Measurements from ENCODE around the gene C15orf61. TPM values are rescaled to one million over a fixed set of nuclear protein-coding genes. Genes with fewer than 3 reads are reported as not detected.

The C15orf61 gene
- total RNA-seq, 1 donor from 2014 or later: 2.9 TPM

DNA sequence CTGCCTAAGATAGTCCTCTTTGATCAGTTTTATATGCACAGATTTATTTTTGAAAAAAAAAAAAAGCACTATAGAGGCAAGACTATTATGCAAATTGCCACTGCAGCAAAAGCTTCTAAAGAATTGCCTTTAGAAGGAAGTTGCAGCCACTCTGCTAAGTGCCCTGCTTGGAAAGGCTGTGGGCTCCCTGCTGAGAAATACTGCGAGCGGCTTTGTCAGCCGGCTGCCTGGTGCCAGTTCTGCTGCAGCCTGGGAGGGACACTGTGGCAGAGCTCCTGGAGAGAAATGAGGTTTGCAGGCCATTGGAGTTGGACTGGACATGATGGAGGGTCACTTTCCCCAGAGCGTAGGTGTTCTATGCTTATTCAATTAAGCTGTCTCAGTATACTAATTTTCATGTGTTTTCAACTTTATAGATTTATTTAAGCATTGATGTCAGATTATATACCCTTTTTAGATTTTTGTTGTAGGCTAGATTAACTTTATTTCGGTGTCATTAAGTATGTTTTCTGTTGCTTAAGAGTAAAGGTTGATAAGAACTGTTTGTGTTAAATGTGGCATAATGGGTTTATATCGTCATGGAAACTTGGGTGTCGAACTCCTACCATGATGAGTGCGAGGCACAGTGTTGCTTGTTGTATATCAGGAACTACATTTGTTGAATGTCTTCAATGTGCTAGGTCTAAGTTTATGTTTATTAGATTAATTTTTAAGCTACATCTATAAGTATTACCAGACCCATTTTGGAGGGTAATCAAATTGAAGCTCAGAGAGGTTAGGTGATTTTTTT is 28.1 kb downstream of the C15orf61 start:
- no peaks in the 10 kb centered on the region for H3K27me3 ChIP-seq (ENCODE audit: control insufficient read depth, insufficient read depth, low read length)
- no peak for DNase-seq (ENCODE audit: low read depth)
- H3K36me3 ChIP-seq (ENCODE audit: control insufficient read depth, insufficient read depth, low read length): no peaks in the 10 kb centered on the region
- no peak overlapping the region for H3K4me3 ChIP-seq (ENCODE audit: low read depth, low read length)
- TF ChIP-seq, protein P1, sequence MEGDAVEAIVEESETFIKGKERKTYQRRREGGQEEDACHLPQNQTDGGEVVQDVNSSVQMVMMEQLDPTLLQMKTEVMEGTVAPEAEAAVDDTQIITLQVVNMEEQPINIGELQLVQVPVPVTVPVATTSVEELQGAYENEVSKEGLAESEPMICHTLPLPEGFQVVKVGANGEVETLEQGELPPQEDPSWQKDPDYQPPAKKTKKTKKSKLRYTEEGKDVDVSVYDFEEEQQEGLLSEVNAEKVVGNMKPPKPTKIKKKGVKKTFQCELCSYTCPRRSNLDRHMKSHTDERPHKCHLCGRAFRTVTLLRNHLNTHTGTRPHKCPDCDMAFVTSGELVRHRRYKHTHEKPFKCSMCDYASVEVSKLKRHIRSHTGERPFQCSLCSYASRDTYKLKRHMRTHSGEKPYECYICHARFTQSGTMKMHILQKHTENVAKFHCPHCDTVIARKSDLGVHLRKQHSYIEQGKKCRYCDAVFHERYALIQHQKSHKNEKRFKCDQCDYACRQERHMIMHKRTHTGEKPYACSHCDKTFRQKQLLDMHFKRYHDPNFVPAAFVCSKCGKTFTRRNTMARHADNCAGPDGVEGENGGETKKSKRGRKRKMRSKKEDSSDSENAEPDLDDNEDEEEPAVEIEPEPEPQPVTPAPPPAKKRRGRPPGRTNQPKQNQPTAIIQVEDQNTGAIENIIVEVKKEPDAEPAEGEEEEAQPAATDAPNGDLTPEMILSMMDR (IDR thresholded peaks at IDR 0.05; ENCODE audit: insufficient read depth, low read length, poor library complexity, severe bottlenecking): no peak

DNA sequence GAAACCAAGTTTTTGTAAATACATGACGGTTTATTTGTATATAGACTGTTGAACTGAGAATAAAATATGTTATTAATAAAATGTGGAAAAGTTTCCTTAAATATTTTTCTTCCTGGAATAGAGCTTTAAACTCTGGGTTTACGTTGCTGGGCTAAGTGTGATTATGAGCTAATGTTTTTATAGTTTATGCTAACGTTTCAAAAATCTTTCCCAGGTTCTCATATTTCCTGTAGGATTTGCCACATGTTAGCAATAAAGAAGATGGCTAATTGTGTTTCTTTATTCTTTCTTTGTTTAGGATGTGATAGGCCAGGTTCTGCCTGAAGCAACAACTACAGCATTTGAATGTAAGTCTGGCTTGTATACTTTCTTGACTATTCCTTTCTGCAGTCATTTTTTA is 28.8 kb downstream of the C15orf61 start:
- Histone ChIP-seq H3K36me3 (ENCODE audit: control insufficient read depth, insufficient read depth, low read length) (no peaks in the 10 kb centered on the region), H3K4me3 (ENCODE audit: low read depth, low read length) (no peak overlapping the region), H3K27me3 (ENCODE audit: control insufficient read depth, insufficient read depth, low read length) (no peaks in the 10 kb centered on the region)
- TF ChIP-seq, protein P1 (IDR thresholded peaks at IDR 0.05; ENCODE audit: insufficient read depth, low read length, poor library complexity, severe bottlenecking): no peak
- no peak for DNase-seq (ENCODE audit: low read depth)

DNA sequence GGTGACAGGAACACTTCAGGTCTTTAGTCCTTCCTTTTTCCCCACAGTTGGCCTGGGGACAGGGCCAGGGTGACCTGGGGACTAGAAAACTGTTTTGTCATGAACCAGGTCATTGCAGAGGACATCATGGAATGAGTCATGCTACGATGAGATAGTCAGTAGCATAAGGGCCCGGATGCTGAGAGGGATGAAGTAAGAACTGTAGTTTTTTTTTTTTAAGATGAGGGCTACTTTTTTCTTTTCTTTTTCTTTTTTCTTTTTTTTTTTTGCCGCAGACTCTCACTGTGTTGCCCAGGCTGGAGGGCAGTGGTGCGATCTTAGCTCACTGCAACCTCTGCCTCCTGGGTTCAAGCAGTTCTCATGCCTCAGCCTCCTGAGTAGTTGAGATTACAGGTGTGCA is 29.6 kb downstream of the C15orf61 start:
- Histone ChIP-seq H3K4me3 (ENCODE audit: low read depth, low read length) (no peak overlapping the region), H3K36me3 (ENCODE audit: control insufficient read depth, insufficient read depth, low read length) (no peaks in the 10 kb centered on the region), H3K27me3 (ENCODE audit: control insufficient read depth, insufficient read depth, low read length) (no peaks in the 10 kb centered on the region)
- TF ChIP-seq, protein P1 (IDR thresholded peaks at IDR 0.05; ENCODE audit: insufficient read depth, low read length, poor library complexity, severe bottlenecking): no peak
- DNase-seq (ENCODE audit: low read depth): no peak

DNA sequence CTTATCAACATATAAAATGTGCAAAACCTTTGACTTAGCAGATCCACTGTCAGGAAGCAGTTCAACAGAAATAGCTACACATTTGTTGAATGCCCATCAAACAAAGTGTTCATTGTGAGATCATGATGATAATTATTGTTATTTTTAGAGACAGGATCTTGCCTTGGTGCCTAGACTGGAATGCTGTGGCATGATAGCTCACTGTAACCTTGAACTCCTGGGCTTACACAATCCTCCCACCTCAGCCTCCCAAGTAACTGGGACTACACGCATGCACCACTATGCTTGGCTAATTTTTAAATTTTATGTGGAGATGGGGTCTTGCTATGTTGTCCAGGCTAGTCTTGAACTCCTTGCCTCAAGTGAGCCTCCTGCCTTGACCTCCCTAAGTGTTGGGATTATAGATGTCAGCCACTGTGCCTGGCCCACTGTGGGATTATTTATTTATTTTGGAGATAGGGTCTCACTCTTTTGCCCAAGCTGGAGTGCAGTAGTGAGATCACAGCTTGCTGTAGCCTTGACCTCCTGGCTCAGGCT is 30.3 kb downstream of the C15orf61 start:
- TF ChIP-seq, protein P1 (IDR thresholded peaks at IDR 0.05; ENCODE audit: insufficient read depth, low read length, poor library complexity, severe bottlenecking): no peak
- DNase-seq (ENCODE audit: low read depth): no peak
- H3K36me3 ChIP-seq (ENCODE audit: control insufficient read depth, insufficient read depth, low read length): no peaks in the 10 kb centered on the region

DNA sequence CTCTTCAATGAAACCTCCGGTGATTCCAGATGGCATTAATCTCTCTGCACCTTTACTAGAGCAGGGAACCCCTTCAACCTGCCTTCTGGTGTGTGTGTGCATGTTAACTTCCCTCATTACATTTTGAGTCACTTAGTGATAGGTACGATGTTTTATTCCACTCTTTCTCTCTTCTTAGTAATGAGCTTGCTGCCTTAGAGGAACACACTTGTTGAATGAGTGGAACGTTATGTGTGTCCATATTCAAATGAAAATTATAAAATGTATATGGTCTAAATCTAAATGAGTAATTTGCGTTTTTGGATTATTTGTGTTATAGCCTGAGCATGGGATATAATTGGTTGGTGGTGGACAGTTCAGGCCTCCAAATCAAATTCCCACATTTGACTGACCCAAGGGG is 33.6 kb downstream of the C15orf61 start:
- H3K4me3 ChIP-seq (ENCODE audit: low read depth, low read length): no peak overlapping the region
- no peaks in the 10 kb centered on the region for H3K36me3 ChIP-seq (ENCODE audit: control insufficient read depth, insufficient read depth, low read length)
- TF ChIP-seq, protein P1 (IDR thresholded peaks at IDR 0.05; ENCODE audit: insufficient read depth, low read length, poor library complexity, severe bottlenecking): no peak
- no peaks in the 10 kb centered on the region for H3K27me3 ChIP-seq (ENCODE audit: control insufficient read depth, insufficient read depth, low read length)
- DNase-seq (ENCODE audit: low read depth): no peak

More for the DNA sequence above, 30.3 kb downstream of the C15orf61 start:
- Histone ChIP-seq H3K27me3 (ENCODE audit: control insufficient read depth, insufficient read depth, low read length) (no peaks in the 10 kb centered on the region), H3K4me3 (ENCODE audit: low read depth, low read length) (no peak overlapping the region)
